SIG-M5 treated with dmso at 0.1 percent for 504 hours (cell line): ENCODE measurements around the gene ADAMTS4.
A peak's percentile ranks its signal among the peaks of the same experiment; 100 is the strongest.
"Not testable (repeated sequence)": the region's sequence is repeated elsewhere in the genome, so short reads cannot be mapped to it uniquely, and the experiment has no call there.

Source experiments
- DNase-seq: peaks from one replicate; lab custom pipeline; 2025; ENCODE audit not compliant: unreplicated experiment; lab: John Stamatoyannopoulos, UW

The ADAMTS4 gene, protein sequence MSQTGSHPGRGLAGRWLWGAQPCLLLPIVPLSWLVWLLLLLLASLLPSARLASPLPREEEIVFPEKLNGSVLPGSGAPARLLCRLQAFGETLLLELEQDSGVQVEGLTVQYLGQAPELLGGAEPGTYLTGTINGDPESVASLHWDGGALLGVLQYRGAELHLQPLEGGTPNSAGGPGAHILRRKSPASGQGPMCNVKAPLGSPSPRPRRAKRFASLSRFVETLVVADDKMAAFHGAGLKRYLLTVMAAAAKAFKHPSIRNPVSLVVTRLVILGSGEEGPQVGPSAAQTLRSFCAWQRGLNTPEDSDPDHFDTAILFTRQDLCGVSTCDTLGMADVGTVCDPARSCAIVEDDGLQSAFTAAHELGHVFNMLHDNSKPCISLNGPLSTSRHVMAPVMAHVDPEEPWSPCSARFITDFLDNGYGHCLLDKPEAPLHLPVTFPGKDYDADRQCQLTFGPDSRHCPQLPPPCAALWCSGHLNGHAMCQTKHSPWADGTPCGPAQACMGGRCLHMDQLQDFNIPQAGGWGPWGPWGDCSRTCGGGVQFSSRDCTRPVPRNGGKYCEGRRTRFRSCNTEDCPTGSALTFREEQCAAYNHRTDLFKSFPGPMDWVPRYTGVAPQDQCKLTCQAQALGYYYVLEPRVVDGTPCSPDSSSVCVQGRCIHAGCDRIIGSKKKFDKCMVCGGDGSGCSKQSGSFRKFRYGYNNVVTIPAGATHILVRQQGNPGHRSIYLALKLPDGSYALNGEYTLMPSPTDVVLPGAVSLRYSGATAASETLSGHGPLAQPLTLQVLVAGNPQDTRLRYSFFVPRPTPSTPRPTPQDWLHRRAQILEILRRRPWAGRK

DNA sequence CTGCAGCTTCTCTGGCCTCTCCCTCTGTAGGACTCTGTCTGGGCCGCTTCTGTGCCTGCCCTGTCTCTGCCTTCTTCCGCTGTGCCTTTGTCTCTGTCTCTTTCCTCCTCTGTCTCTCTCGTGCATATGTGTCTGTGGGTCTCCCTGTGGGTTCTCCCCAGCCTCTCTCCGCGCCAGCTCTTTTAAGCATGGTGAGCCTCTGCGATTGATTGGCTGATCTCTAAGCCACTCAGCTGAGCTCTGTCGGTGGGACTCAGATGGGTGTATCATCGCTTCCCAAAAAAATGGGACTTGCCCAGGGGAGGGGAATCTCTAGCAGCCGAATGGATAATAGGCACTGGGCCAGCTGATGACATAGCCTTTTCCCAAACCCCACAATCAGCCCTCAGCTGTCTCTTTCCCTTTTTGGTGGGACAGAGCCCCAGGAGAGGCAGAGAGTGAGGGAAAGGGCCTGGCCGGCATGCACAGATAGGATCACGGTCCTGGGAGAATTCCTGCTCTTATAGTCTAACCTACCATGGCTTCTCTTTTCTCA, at the start of gene ADAMTS4:
Gene ADAMTS4, minus strand, starts transcription at position 158 of the 535 bp plus-strand sequence. CDS start 427 bp downstream, outside the sequence.
- DNase-seq, result no peak

DNA sequence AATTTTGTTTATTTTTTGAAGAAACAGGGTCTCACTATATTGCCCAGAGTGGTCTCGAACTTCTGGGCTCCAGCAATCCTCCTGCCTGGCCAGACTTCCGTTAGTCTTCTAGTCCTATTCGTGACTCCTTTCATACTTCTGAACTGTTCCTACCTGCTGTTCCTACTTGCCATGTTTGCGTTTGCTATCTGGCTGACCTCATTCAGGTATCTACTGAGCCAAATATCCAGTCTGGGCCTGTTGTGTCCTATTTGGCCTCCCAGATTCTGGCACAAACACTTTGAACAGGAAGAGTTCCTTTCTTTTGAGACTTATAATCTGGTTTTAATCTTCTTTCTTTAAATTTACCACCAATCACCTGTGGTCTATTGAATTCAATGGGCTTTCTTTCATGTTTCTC, 46.0 kb upstream of the ADAMTS4 start:
- no peak for DNase-seq

DNA sequence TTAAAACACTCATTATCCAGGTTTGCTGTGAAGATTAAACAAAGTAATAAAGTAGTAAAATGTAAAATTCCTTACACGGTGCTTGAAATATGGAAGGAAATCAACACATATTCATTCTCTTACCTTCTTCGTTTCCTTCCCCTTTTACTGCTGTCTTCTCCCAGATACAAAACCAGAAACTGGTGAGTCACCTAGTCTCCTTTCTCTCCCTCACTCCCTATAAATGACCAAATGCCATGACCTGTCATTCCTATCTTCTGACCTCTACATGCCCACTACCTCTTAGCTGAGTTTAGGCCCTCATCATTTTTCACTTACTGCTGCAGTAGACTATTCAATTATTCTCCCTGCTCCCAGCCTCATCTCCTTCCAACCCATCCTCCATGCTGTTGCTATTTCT, 43.5 kb upstream of the ADAMTS4 start:
- no peak for DNase-seq

DNA sequence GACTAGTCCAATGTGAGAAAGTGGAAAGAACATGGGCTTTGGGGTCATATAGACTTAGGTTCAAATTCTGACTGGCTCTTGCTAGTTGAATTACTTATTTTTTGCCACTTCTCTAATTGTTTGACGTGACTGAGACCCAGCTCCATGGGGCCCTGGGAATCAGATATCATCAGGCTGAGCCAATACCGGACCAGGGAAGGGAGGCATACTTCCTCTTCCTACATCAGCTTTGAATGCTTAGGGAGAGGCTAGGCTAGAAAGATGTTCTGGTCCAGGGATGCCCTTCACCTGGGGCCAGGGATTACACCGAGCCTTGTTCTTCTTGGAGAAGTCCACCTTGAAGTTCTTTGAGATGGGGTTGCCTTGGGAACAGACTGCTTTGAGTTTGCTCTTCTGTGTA, 42.8 kb upstream of the ADAMTS4 start:
- peak; percentile 48 for DNase-seq

DNA sequence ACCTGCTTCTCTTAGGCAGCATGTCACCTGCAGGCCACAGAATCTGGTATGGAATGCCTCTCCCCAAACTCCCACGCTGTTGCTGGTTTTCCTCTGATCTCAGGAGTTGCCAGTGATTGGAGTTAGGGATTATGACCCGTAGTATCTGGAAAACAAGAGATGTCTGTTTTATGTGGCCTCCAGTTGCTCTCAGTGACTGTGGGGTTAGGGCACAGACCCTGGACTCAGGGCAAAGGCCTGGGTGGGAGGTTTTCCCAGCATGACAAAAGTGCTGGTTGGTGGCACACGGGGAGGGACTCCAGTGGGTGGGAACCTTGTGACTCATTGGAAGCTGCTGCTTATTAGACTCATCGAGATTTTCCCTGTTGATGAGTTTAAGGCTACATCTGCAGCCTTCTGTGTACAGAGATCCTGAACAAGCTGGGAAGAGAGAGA, 39.2 kb upstream of the ADAMTS4 start, which contains the start of gene NR1I3:
Gene NR1I3, minus strand, starts transcription at position 165 of the 435 bp plus-strand sequence. CDS start 1,638 bp downstream, outside the sequence.
- DNase-seq, result no peak

DNA sequence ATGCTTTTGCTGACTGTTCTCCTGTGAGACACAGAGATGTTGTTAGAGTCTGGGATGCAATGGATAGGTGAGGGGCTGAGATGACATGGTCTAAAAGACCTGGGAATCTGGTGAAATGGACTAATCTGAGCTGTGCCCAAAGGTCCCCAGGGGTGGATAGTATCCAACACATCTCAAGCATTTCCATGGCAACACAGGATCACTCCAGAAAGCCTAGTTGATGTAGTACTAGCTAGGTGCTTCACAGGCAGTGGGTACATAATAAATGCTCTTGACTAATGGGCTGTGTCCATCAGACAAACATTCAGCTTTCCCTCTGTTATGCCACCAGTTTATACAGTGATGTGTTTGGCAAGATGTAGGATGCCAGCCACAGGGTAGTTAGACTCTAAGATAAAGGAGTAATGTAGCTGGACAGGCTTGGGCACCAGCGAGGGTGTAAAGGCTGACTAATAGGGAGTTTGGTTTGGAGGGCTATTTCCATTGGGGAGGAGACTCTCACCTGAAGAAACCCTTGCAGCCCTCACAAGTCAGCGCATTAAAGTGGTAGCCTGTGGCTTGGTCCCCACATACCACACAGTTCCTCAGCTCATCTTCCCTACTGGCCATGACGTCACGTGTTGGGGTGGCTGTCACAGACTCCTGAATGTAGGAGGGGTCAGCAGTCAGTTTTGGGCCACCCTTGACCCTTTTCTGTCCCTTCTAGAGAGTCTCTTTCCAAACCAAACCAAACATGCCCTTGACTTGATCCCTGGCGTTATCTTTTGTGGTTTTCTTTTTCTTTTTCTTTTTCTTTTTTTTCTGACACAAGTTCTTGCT, 37.3 kb upstream of the ADAMTS4 start:
- DNase-seq, result no peak

DNA sequence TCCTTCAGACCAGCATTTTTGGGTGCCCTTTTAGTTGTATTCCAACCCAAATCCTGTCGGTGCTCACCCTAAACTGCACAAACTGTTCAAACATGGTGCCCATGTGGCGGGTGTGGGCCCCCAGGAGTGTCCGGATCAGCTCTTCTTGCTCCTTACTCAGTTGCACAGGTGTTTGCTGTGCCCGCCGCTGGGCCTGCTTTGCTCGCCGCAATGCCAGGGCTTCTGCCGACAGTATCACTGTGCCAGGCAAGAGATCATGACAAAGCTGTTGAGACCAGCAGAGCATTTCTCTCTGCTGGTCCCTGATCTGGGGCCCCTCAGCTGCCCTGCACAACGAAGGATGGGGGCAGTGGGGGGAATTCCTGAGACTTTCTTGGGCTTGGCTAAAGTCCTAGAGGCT, 34.2 kb upstream of the ADAMTS4 start:
- DNase-seq, result no peak

DNA sequence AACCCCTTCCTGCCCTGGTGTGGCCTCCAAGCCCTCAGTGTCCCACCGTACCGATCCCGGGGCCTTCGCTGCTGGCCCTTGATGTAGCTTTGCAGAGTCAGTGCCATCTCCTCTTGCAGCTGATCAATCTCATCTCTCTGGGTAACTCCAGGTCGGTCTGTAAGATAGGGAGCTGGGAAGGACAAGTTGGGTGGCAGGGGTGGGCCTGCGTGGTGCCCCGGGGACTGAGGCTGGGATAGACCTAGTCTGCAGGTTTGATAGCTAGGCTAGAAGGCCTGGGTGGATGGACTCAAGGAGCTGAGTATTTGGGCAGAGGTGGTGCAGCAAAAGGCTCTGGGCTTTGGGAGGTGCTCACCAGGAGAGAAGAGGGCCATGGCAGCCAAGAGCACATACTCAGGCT, 31.9 kb upstream of the ADAMTS4 start:
- no peak for DNase-seq

DNA sequence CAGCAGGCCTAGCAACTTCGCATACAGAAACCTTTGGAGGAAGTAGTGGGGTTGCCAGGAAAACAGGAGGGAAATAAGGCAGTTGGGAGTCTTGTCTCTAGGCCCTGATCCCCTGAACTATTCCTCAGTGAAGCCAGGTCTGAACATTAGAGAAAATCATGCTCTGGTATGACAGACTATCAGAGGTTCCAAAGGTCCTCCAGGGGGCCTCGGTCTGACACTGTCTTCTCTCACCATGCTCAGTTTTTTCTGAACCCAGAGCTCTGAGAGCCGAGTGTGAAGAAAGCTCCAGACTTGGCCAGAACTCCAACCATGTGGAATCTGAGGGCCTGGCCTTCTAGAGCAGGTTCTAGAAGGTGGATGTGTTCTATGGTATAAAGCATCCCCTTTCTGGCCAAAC, 31.0 kb upstream of the ADAMTS4 start:
- no peak for DNase-seq

DNA sequence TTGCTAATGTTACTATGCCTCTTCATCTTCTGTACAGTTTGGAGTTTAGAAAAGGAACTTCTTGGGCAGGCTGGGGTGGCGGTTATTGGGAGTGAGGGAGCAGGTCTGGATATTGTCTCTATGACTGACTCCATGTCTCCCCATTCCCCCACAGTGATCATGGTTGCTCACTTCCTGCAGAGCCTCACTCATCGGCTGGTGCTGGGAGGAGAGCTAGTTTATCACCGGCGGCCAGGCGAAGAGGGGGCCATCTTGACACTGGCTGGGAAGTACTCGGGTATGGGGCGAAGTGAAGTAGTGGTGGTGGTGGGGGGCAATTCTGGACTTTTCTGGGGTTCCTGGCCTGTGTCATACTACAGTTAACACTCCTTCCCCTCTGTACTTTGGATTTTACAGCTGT, 29.2 kb upstream of the ADAMTS4 start:
- no peak for DNase-seq

DNA sequence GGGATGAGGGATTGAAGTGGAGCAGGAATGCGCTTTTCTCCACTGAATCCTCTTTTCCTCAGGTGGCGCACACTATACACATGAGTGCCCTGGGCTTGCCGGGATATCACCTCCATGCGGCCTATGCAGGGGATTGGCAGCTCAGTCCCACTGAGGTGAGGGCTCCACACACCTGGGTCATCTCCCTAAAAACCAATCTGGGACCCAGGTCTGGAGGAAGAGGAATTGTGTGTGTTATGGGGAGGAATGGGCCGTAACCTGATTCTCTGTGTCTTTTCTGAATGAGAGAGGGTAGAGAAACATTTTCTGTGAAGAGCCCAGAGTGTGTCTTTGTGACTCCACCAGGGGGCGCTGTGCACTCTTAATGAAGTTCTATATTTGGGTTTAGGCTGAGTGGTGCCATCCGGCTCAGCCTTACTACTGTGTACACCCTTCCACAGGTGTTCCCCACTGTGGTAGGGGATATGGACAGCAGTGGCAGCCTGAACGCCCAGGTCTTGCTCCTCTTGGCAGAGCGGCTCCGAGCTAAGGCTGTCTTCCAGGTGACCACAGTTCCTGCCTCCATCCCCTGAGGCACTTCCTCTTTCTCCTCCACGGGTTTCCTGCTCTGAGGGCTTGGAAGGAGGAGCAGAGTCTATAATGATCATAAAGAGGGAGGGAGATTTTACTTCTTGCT, 28.5 kb upstream of the ADAMTS4 start:
- peak; percentile 96 for DNase-seq

DNA sequence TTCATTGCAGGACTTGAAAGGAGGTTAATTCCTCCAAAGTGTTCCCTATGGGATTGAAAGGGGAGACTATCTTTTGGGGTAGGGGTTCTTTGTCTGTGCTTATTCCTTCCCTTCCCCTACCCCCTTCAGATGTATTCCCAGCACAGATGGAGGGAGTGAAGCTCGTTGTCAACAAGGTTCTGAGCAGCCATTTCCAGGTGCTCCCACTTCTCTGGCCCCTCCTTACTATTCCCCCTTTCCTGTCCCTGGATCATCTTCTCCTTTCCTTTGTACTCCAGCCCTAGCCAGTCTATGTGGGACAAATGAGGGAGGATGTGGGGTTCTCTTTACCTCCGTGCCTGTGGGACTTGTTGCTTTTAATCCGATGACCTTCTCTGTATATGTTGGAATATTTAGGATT, 27.9 kb upstream of the ADAMTS4 start:
- DNase-seq, result no peak

DNA sequence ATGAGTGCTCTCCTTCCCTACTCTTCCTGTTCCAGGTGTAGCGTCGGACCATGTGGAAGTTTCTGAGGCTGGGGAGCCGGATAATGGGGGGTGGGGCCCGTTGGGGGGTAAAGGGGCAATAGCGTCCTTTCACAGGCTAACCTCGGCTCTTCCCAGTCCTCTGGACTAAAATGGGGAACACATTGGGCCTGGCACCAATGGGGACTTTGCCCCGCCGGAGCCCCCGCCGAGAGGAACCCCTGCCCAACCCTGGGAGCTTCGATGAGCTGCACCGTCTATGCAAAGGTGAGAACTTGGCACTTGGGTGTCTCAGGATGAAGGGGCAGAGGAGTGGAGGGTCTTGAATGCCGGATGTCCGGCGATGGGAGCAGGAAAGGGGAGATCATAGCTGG, 27.5 kb upstream of the ADAMTS4 start:
- DNase-seq, result no peak

DNA sequence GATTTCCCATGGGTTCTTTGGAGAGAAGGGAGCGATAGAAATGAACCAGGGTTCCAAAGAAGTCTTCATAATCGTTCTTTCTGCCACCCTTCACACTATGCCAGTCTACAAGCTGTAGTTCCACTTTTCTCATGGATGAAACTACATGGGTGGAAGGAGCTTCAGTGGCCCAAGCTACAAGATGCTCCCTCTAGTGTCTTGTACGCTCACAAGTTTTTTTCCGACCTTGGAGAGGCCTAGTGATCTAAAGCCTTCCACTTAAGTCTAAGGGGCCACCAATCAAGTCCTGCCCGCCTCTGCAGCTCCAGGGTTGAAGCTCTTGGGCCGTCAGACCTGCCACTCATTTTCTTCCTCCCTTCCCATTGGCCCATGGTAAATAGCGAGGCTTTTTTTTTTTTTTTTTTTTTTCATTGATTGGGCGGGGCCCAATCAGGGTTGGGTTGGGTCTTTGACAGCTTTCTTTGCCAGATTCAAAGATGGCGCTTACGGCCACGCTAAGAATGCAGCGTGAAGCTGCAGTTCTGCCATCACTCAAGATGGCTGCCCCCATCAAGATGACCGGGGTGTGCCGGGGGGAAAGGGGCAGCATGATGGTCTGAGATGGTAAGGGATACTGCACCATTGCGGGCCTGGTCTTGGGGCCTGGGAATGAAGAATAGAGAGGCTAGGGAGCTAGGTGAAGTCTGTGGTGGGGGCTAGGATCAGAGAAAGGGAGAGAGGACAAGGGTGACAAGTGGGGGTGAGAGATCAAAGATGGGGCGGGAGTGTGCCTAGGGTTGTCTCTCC, 26.9 kb upstream of the ADAMTS4 start, which contains the start of gene TOMM40L:
Gene TOMM40L, plus strand, starts transcription at position 527 of the 786 bp plus-strand sequence. CDS start 430 bp downstream, outside the sequence.
- peak; percentile 100 for DNase-seq

DNA sequence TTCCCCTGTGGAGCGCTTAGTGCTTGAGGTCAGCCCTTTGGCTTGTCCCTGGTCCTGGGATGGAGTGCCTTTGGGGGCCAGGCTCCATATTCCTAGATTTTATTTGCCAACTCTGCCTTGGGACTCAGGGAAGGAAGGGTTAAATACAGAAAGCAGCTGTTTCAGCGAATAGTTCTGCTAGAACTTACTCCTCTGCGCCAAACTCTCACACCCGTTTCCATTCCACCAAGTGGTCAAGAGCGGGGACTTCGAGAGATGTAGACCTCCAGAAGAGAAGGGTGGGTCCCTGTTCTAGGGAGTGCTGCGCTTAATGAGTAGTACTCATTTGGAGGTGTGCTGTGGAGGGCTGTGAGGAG, 26.3 kb upstream of the ADAMTS4 start:
- no peak for DNase-seq

DNA sequence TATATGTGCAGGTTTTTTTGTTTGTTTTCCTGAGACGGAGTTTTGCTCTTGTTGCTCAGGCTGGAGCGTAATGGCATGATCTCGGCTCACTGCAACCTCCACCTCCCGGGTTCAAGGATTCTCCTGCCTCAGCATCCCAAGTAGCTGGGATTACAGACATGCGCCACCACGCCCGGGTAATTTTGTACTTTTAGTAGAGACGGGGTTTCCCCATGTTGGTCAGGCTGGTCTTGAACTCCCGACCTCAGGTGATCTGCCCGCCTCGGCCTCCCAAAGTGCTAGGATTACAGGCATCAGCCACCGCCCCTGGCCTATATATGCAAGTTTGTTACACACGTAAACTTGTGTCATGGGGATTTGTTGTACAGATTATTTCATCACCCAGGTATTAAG, 25.8 kb upstream of the ADAMTS4 start:
- DNase-seq, result not testable (repeated sequence)

DNA sequence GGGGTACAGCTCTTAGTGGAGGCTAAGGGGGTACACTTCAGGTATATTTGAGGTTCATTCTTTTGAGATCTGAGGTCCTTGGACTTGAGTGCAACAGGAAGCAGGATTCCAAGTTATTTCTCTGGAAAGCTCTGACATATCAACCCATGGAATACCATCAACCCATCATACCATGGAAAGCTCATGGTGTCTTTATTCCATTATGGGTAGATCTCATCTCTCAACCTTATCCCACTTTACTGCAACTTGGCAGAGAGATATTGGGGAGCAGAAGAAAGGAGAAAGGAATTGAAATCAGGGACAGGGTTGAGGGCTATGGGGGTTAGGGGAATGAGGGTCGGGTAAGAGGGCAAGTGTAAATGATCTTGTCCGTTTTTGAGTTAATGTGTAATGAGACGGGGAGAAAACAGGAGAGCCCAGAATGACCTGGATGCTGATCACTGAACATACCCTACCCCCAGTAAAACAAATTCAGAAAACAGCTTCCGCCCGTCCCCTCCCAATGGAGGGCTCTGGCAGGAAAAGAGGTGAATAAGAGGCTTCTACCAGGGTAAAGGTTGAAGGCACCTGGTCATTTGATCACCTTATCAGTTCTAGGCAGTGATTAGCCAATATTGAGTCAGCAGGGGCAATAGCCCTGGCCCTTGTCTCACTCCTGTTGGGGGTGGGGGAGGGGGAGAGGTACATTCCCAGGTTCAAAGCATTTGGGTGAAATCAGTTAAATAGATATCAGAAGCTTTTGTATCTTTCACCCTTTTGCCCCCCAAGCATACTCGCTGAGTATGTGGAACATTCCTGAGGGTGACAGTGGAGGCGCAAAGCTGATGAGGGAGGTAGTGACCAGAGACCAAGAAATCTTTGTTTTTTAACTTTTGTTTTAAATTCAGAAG, 25.2 kb upstream of the ADAMTS4 start:
- no peak for DNase-seq

DNA sequence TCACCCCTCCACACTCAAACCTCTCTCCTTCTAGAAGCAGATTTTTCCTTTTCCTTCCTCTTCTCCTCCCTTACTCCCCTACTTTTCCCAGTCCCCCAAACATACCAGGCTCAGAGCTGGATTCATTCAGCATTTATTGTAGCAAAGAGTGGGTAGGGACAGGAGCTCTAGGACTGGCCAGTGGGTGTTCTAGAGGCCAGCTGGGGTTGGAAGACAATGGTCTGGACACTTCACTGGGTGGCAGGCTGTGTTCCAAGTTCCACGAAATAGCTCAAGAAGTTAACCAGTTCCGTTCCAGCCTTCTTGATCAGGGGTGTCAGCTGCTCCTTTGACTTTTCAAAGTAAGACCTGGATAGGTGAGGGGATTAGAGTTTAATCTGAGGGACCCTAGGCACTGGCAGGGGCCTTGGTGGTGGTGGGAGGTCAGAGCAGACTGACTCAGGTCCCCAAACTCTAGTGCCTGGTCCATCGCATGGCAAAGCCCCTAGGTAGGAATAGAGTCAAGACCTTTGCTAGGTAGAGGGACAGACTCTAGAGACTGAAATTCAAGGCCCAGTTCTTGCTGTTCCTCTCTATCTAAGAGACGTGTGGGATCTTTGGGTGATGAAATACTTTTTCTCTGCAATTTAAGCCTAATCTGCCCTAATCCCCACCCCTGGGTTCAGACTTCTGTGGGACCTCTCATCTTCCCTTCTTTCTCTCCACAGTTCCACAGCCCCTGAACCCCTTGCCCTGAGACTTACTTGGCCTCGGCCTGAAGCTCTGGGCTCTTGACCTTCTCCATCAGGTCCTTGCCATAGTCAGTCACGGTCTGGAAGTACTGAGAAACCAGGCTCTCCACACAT, 23.5 kb upstream of the ADAMTS4 start:
- no peak for DNase-seq
